Measurements from ENCODE around the gene EIF4G1.

The EIF4G1 gene

DNA sequence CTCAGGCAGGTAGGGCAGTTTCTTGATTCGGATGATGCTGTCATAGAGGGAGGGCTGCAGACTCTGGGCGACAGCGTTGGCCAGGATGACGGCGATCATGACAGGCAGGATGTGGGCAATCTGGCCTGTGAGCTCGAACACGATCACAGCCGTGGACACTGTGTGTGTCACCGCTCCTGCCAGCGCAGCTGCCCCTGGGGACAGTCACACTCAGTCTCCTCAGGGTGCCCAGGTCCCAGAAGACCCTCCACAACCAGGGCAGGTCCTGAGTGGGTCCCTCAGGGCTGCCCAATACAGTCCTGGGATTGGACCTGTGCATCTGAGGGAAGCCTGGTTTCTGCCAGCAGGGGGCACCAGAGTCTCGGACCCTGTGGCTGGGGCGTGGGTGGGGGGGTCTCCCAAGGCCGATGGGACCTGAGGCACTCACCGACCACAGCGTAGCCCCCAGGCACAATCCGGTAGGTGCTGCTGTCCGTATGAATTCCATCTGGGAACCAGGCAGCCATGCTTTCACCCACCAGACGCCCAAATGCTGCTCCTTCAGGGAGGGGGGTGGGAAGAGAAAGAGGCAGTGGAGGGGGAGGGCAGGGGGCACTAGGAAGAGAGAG is 39.8 kb downstream of the EIF4G1 start:
- H3K4me3 ChIP-seq (ENCODE audit: low read length): no peak overlapping the region
- TF ChIP-seq, protein P1, sequence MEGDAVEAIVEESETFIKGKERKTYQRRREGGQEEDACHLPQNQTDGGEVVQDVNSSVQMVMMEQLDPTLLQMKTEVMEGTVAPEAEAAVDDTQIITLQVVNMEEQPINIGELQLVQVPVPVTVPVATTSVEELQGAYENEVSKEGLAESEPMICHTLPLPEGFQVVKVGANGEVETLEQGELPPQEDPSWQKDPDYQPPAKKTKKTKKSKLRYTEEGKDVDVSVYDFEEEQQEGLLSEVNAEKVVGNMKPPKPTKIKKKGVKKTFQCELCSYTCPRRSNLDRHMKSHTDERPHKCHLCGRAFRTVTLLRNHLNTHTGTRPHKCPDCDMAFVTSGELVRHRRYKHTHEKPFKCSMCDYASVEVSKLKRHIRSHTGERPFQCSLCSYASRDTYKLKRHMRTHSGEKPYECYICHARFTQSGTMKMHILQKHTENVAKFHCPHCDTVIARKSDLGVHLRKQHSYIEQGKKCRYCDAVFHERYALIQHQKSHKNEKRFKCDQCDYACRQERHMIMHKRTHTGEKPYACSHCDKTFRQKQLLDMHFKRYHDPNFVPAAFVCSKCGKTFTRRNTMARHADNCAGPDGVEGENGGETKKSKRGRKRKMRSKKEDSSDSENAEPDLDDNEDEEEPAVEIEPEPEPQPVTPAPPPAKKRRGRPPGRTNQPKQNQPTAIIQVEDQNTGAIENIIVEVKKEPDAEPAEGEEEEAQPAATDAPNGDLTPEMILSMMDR (IDR thresholded peaks at IDR 0.05; ENCODE audit: insufficient read depth, low read depth, low read length, missing control alignments): peak; percentile 74

DNA sequence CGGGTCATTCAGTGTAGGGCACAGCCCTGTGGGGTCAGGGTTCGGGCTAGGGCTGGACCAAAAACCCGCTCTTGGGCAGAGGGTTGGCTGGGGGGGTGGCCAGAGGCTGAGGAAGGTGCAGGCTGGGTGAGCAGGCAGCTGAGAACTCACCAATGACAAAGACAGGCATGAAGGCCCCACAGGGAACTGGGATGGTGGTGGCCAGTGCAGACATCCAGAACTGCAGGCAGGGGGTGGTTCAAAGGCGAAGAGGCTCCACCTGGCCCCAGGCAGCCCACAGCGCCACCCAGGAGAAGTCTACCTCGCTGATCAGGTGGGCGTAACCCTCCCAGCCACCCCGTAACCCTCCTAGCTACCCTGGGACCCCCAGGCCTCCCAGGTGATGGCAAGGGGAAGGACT is 40.3 kb downstream of the EIF4G1 start:
- DNase-seq (ENCODE audit: low read depth): no peak
- TF ChIP-seq, protein P1 (IDR thresholded peaks at IDR 0.05; ENCODE audit: insufficient read depth, low read depth, low read length, missing control alignments): no peak

More for the DNA sequence above, 39.8 kb downstream of the EIF4G1 start:
- DNase-seq (ENCODE audit: low read depth): peak; percentile 37

DNA sequence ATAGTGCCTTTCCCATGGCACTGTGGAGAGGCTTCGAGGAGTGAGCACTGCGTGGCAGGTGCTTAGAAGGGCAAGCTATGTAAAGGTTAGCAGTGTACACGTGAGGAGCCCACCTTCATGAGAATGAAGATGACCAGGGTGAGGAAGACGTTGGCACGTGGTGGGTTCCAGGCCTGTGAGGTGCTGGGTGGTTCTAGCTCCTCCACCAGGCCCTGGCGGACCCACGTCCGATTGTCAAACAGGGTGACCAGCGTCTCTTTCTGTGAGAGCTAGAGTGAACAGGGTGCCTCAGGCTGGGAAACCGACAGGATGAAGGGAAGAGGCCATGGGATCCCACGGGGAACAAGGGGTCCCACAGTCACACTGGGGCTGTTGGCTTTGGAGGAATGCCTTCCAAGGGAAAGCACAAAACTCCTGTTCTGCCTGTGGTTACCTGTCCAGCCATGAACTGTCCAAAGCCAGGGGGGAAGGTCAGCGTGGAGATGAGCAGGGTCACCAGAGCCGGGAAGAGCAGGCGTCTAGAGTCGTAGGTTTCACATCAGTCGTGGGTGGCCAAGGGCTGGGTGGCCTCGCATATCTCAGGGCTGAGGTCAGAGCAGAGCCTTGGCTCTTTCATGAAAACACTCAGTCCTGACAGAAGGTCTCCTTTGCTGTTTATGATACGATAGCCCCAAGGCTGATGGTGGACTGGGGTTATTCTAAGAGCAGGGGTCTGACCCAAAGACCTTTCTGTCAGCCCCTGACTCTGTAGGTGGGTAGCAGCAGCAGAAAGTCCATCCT is 41.0 kb downstream of the EIF4G1 start:
- TF ChIP-seq, protein P1 (IDR thresholded peaks at IDR 0.05; ENCODE audit: insufficient read depth, low read depth, low read length, missing control alignments): no peak
- no peak for DNase-seq (ENCODE audit: low read depth)
- H3K4me3 ChIP-seq (ENCODE audit: low read length): no peak overlapping the region

More for the DNA sequence above, 40.3 kb downstream of the EIF4G1 start:
- no peak overlapping the region for H3K4me3 ChIP-seq (ENCODE audit: low read length)

DNA sequence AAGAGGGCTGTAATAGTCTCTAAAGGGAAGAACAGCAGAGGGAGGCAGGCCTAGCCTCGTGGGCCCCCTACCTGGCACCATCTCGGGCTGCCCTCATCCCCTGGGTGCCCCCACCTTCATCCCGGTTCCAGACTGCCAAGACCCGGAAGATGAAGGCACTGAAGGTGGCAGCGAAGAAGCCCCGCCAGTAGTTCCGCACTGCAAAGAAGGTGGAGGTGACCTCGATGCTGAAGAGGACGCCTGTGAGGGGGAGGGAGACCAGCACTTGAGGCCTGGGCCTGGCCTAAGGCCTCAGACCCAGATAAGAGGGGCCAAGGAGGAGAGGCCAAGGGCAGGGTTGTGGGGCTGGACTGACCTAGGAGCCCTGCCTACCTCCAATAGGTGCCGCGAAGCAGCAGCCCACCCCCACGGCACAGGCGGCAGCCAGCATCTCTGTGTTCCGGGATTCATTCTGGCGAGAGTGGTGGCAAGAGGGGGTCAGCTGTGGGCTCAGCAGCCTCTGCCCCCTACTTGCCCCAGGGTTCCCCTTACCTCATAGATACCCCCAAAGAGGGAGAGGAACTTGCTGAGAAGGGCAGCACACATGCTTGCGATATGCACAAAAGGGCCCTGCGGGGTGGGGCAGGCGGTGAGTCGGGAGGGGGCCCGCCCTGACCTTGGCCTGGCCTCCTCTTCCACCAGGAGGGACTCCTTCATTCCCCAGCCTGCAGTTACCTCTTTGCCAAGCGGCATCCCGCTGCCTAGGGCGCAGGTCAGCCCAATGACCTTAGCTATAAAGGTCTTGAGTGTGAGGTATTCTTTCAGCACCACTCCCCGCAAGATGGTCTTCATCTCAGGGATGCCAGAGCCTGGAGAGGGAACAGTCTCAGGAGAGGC is 43.1 kb downstream of the EIF4G1 start:
- TF ChIP-seq, protein P1 (IDR thresholded peaks at IDR 0.05; ENCODE audit: insufficient read depth, low read depth, low read length, missing control alignments): no peak
- no peak for DNase-seq (ENCODE audit: low read depth)
- no peak overlapping the region for H3K4me3 ChIP-seq (ENCODE audit: low read length)

DNA sequence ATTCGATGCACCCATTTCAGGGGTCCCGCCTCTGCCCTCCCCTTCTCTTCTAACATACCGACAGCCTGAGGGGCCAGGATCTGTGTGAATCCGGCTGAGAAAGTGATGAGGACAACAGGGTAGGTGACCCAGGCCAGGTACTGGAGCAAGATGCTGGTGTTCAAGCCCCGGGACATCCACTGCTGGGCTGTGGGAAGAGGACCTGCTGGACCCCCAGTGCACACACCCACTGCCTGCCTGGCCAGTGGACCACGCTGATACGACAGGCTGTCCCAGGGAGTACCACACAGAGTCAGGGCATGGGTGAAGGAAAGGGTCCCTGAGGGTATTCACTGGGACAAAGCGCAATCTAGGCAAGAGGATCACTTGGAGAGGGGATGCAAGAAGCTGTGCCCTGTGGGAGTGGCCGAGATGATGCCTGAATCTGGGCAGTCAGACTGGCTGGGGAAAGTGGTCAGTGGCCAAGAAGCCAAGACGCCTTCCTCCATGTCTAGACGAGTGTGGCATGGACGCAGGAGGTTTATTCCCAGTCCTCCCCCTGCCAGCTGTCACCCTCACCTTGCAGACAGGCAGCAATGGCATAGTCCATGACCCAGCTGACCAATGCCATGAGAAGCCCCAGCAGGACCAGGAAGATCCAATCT is 43.8 kb downstream of the EIF4G1 start:
- H3K4me3 ChIP-seq (ENCODE audit: low read length): no peak overlapping the region
- TF ChIP-seq, protein P1 (IDR thresholded peaks at IDR 0.05; ENCODE audit: insufficient read depth, low read depth, low read length, missing control alignments): no peak
- DNase-seq (ENCODE audit: low read depth): no peak

DNA sequence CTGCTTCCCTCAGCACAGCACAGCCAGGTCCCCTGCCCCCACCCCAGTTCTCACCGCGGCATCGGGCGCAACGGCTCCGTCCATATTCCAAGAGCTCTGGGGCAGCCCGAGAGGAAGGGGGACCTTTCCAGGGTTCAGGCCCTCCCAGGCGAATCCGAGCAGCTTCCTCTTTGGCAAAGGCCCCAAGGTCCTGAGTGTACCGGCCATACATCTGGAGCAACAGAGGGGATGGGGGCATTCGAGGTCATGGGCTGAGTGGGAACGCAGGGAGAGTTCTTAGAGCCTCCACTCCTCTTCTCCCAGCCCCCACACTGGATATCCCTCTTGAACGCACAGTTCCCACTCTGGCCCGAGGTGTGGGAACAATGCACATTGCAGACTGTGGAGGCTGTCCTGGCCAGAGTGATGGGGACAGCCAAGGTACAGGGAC is 44.5 kb downstream of the EIF4G1 start:
- DNase-seq (ENCODE audit: low read depth): no peak
- H3K4me3 ChIP-seq (ENCODE audit: low read length): no peak overlapping the region
- TF ChIP-seq, protein P1 (IDR thresholded peaks at IDR 0.05; ENCODE audit: insufficient read depth, low read depth, low read length, missing control alignments): no peak
